RWPE1 (cell line): Measurements from ENCODE around the gene RHPN2.

ENCODE experiments used
- CTCF ChIA-PET: fragments of 350-600 bp; sonication (Branson Sonifier 250); formaldehyde crosslinking; extraction: SDS; loops from one replicate; lab custom pipeline; 2021; lab: Yijun Ruan, JAX
- POLR2A ChIA-PET: fragments of 400-600 bp; formaldehyde crosslinking; extraction: SDS; loops from one replicate; lab custom pipeline; 2020; ENCODE audit warnings: antibody characterized with exemption; ENCODE audit not compliant: low non-redundant PET; lab: Yijun Ruan, JAX
- DNase-seq: peaks from one replicate; pipeline ENCODE4 v3.0.0; 2012; ENCODE audit warnings: low spot score
- H3K27ac ChIP-seq: fragments of 450-650 bp; 2 replicates; pipeline ENCODE4 v1.5.1; 2017
- CTCF ChIP-seq: fragments of 450-650 bp; conservative IDR thresholded peaks from 2 replicates; pipeline ENCODE4 v1.5.1; 2017; ENCODE audit warnings: low read depth, mild to moderate bottlenecking

RHPN2 gene

GRCh38 chr19:33071887-33072286, 7.2 kb upstream of the RHPN2 start:
- CTCF ChIA-PET, result no interaction called here
- DNase-seq, result no peak
- POLR2A ChIA-PET, result no interaction called here
- no peak for TF ChIP-seq CTCF
- H3K27ac ChIP-seq, result no peak overlapping the region

GRCh38 chr19:33067121-33067520, 2.4 kb upstream of the RHPN2 start:
- no peak overlapping the region for H3K27ac ChIP-seq
- POLR2A ChIA-PET, result no interaction called here
- no peak for DNase-seq
- no peak for TF ChIP-seq CTCF
- CTCF ChIA-PET, result no interaction called here

DNA sequence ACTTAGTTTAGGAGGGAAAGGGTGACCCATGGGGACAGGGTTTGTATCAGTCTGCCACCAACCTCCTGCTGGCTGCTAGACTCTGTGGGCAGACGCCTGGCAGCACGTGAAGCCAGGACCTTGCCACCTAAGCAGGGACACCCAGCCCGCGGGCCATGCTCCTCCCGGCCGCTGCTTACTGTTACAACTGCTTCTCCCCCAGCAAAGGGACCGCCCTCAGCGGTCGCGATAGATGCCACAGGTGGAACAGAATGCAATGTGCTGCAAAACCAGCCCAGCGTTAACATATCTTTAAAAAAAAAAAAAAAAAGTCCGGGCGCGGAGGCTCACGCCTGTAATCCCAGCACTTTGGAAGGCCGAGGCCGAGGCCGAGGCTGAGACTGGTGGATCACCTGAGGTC, 1.9 kb upstream of the RHPN2 start:
- CTCF ChIA-PET, result no interaction called here
- TF ChIP-seq CTCF, result no peak
- DNase-seq, result no peak
- POLR2A ChIA-PET, result no interaction called here
- no peak overlapping the region for H3K27ac ChIP-seq

DNA sequence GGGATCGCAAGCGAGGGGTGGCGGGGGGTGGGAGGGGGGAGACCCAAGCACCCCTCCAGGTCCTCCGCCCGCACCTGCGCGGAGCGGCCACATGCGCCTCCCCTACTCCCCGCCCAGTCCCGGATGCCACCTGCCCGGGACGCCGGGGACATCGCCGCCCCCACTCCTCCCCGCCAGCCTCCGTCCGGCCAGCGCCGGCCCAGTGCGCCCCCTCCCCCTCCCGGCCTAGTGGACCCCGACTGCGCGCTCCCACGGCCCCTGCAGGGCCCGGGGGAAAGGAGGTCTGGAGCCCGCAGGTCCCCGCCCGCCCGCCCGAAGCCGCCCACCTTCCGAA, 263 bp downstream of the RHPN2 start:
- ChIA-PET CTCF (no interaction called here), POLR2A (no interaction called here)
- TF ChIP-seq CTCF, result no peak
- DNase-seq, result peak; percentile 24
- peak overlapping the region; percentile 37 for H3K27ac ChIP-seq

DNA sequence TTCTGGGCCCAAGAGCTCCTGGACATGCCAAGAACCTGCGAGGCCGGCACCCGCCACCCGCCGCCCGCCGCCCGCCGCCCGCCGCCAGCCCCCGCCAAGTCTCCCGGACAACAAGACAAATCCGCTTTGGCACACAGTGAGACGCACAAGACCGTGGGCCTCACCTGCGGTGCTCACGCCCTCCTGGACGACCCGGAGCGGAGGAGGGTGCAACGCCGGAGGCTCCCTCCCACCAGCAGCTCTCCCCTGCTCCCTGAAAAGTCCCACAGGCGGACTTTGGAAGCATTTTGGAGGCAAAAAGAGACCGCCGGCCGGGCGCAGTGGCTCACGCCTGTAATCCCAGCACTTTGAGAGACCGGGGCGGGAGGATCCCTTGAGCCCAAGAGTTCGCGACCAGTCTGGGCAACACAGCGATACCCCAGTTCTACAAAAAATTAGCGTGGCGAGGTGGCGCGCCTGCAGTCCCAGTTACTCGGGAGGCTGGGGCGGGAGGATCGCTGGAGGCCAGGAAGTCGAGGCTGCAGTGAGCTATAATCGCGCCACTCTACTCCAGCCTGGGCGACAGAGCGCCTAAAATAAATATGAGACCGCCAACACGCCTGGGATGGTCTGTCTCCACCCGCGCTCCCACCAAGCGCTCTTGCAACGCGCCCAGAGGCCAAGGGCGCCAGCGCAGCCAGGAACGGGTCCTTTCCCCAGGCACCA, 783 bp downstream of the RHPN2 start:
- DNase-seq, result no peak
- ChIA-PET POLR2A (no interaction called here), CTCF (no interaction called here)
- H3K27ac ChIP-seq, result peak overlapping the region; percentile 37; the same call in 1 of the 2 replicates
- no peak for TF ChIP-seq CTCF

DNA sequence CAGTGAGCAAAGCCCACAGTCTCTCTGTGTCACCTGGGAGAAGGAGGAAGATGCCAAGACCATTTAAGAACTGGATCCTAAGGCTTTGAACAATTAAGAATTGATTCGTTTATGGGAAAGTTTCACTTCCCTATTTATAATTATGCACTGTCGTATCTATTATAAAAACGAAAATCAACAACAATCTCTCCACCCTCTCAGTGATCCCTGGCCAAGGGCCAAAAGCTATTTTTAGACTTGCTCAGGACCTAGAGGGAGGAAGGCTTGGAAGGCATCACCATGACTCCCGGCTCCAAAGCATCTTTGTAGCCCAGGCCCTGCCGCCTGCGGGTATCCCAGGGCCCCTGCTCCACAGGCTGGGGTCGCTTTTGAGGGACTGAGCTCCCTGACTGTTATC, 1.3 kb downstream of the RHPN2 start:
- no peak overlapping the region for H3K27ac ChIP-seq
- DNase-seq, result peak; percentile 20
- ChIA-PET CTCF (no interaction called here), POLR2A (no interaction called here)
- no peak for TF ChIP-seq CTCF
